WTC11 (cell line): ENCODE data around the gene CCDC117. TPM values are rescaled to one million over a fixed set of nuclear protein-coding genes. Genes with fewer than 3 reads are reported as not detected.

Experiments
- ATAC-seq: fragments of 200-7000 bp; cut with Tn5 transposase; 2 replicates; pipeline ENCODE4 v1.10.0; 2021; ENCODE audit warnings: mild to moderate bottlenecking, moderate library complexity
- CTCF ChIA-PET: fragments of 300-600 bp; sonication (Branson Sonifier 250); formaldehyde crosslinking; loops from one replicate; lab custom pipeline; 2021; ENCODE audit warnings: antibody characterized with exemption; lab: Charles Lee
- POLR2A ChIA-PET: fragments of 350-600 bp; sonication (Branson Sonifier 250); formaldehyde crosslinking; loops from one replicate; lab custom pipeline; 2021; ENCODE audit warnings: antibody characterized with exemption; lab: Charles Lee
- DNase-seq: peaks from one replicate; pipeline ENCODE4 v3.0.0; 2021; ENCODE audit warnings: low spot score
- H3K27ac Mint-ChIP-seq: 2 replicates; pipeline ENCODE4 v1.8.0; 2021; ENCODE audit warnings: mixed read lengths
- H3K27me3 Mint-ChIP-seq: 2 replicates; pipeline ENCODE4 v1.8.0; 2021; ENCODE audit warnings: low read depth, mild to moderate bottlenecking, moderate library complexity, mixed read lengths
- H3K36me3 Mint-ChIP-seq: 2 replicates; pipeline ENCODE4 v1.8.0; 2021; ENCODE audit warnings: mixed read lengths
- H3K4me1 Mint-ChIP-seq: 2 replicates; pipeline ENCODE4 v1.8.0; 2022; ENCODE audit warnings: mixed read lengths
- H3K4me3 Mint-ChIP-seq: 2 replicates; pipeline ENCODE4 v1.8.0; 2021; ENCODE audit warnings: mild to moderate bottlenecking, moderate library complexity, mixed read lengths
- H3K9me3 Mint-ChIP-seq: 2 replicates; pipeline ENCODE4 v1.8.0; 2021; ENCODE audit warnings: mixed read lengths
- ATF1 ChIP-seq: sonication (generic); formaldehyde crosslinking; IDR thresholded peaks from 2 replicates; pipeline ENCODE4 v1.8.1; 2023; ENCODE audit warnings: mild to moderate bottlenecking, moderate library complexity, missing genetic modification reagents
- CBFB ChIP-seq: sonication (generic); formaldehyde crosslinking; IDR thresholded peaks from 2 replicates; pipeline ENCODE4 v1.8.1; 2022; ENCODE audit warnings: mild to moderate bottlenecking, low read depth, missing genetic modification reagents
- CREM ChIP-seq: sonication (generic); formaldehyde crosslinking; IDR thresholded peaks from 2 replicates; pipeline ENCODE4 v1.8.1; 2022; ENCODE audit warnings: mild to moderate bottlenecking, missing genetic modification reagents, moderate library complexity
- ETV6 ChIP-seq: sonication (generic); formaldehyde crosslinking; IDR thresholded peaks from 2 replicates; pipeline ENCODE4 v1.8.1; 2022; ENCODE audit warnings: mild to moderate bottlenecking, missing genetic modification reagents
- GABPB1 ChIP-seq: sonication (generic); formaldehyde crosslinking; IDR thresholded peaks from 2 replicates; pipeline ENCODE4 v1.8.1; 2023; ENCODE audit warnings: mild to moderate bottlenecking, missing genetic modification reagents
- HMGA2 ChIP-seq: fragments of 250-450 bp; sonication (Bioruptor Pico); IDR thresholded peaks from 2 replicates; pipeline ENCODE4 v1.4.0; 2021; ENCODE audit warnings: mild to moderate bottlenecking, moderate library complexity
- JAZF1 ChIP-seq: fragments of 250-450 bp; sonication (Bioruptor Pico); IDR thresholded peaks from 2 replicates; pipeline ENCODE4 v1.9.0; 2021; ENCODE audit warnings: moderate library complexity, mild to moderate bottlenecking, inconsistent platforms
- MXD4 ChIP-seq: fragments of 250-450 bp; sonication (Bioruptor Pico); IDR thresholded peaks from 2 replicates; pipeline ENCODE4 v1.8.0; 2021; ENCODE audit warnings: mild to moderate bottlenecking, moderate library complexity, borderline replicate concordance
- NFE2L1 ChIP-seq: sonication (generic); formaldehyde crosslinking; IDR thresholded peaks from 2 replicates; pipeline ENCODE4 v1.8.1; 2023; ENCODE audit warnings: missing genetic modification reagents
- NFYB ChIP-seq: sonication (generic); formaldehyde crosslinking; conservative IDR thresholded peaks from 2 replicates; pipeline ENCODE4 v1.8.0; 2022; ENCODE audit warnings: low read depth, missing genetic modification reagents
- PRRX2 ChIP-seq: fragments of 250-450 bp; sonication (Bioruptor Pico); IDR thresholded peaks from 2 replicates; pipeline ENCODE4 v1.8.0; 2021; ENCODE audit warnings: mild to moderate bottlenecking
- TEAD1 ChIP-seq: sonication (generic); formaldehyde crosslinking; IDR thresholded peaks from 2 replicates; pipeline ENCODE4 v1.8.0; 2022; ENCODE audit warnings: mild to moderate bottlenecking, missing genetic modification reagents
- TP53 ChIP-seq: sonication (generic); formaldehyde crosslinking; IDR thresholded peaks from 2 replicates; pipeline ENCODE4 v1.8.1; 2023; ENCODE audit warnings: mild to moderate bottlenecking, missing genetic modification reagents
- ZNF121 ChIP-seq: sonication (generic); formaldehyde crosslinking; IDR thresholded peaks from 2 replicates; pipeline ENCODE4 v1.8.0; 2023; ENCODE audit warnings: missing genetic modification reagents
- ZNF396 ChIP-seq: fragments of 250-450 bp; sonication (Bioruptor Pico); IDR thresholded peaks from 2 replicates; pipeline ENCODE4 v1.8.0; 2021; ENCODE audit warnings: mild to moderate bottlenecking, moderate library complexity, borderline replicate concordance
- ZNF671 ChIP-seq: fragments of 250-450 bp; sonication (Bioruptor Pico); IDR thresholded peaks from 2 replicates; pipeline ENCODE4 v1.8.0; 2021; ENCODE audit warnings: mild to moderate bottlenecking
- total RNA-seq: library from RNA; stranded (reverse); gene quantifications from 3 replicates; pipeline ENCODE4 v1.2.3, GENCODE V29; 2021
- TF ChIP-seq, protein P1 (sequence below): sonication (generic); formaldehyde crosslinking; IDR thresholded peaks from 2 replicates; pipeline ENCODE4 v1.8.1; 2022; ENCODE audit warnings: low read depth, mild to moderate bottlenecking, moderate library complexity, missing genetic modification reagents, borderline replicate concordance
- TF ChIP-seq, protein P2 (sequence below): sonication (generic); formaldehyde crosslinking; IDR thresholded peaks from 2 replicates; pipeline ENCODE4 v1.8.1; 2023; ENCODE audit warnings: mild to moderate bottlenecking, missing genetic modification reagents
- TF ChIP-seq, protein P3 (sequence below): sonication (generic); formaldehyde crosslinking; IDR thresholded peaks from 2 replicates; pipeline ENCODE4 v1.8.1; 2023; ENCODE audit warnings: mild to moderate bottlenecking, missing genetic modification reagents
- TF ChIP-seq, protein P4 (sequence below): sonication (generic); formaldehyde crosslinking; IDR thresholded peaks from 2 replicates; pipeline ENCODE4 v1.8.0; 2022; ENCODE audit warnings: mild to moderate bottlenecking, missing genetic modification reagents
- TF ChIP-seq, protein P5 (sequence below): sonication (generic); formaldehyde crosslinking; IDR thresholded peaks from 2 replicates; pipeline ENCODE4 v1.8.1; 2023; ENCODE audit warnings: mild to moderate bottlenecking, missing genetic modification reagents, borderline replicate concordance

CCDC117 gene
- total RNA-seq, 1 experiment from 2014 or later = 39.0 TPM

DNA sequence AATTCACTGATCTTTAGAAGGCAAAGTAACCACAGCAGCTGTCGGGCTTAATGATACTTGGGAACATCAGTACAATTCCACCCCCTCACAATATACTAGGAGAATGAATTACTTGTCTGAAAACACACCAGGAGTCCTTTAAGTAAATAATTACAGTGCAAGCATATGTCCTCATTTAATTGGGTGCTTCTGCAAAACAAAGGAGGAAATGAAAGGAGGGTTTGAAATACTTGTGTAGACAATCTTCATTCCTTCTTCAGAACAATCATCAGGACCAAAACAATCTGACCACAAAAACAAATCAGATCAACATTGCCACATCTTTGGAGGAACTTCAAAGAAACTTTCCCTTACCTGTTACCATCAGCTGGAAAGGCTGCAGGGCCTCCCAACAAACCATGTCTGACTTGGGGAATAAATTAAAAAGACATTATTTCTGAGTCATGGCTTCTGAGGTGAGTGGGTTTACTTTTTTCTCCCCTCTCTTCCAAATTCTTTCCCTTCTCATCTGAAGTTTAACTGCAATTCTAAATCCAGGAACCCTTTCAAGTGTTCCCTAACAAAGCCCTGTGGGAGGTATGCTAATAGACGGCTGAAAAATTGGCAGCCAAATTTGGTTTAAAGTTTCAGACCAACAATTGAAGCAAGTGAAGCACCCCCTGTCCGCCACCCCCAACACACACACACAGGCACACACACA is 12.5 kb upstream of the CCDC117 start:
- Mint-ChIP-seq H3K4me3 (peak overlapping the region; percentile 51), H3K27ac (peak overlapping the region; percentile 98)

DNA sequence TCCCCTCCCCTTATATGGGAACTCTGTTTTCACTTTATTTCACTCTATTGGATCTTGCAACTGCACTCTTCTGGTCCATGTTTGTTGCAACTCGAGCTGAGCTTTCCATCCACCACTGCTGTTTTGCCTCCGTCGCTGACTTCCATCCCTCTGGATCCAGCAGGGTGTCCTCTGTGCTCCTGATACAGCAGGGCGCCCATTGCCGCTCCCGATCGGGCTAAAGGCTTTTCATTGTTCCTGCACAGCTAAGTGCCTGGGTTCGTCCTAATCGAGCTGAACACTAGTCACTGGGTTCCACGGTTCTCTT is 11.1 kb upstream of the CCDC117 start:
- peak overlapping the region; percentile 98 for H3K27ac Mint-ChIP-seq
- H3K4me3 Mint-ChIP-seq = peak overlapping the region; percentile 16; the same call in 1 of the 2 replicates
- CTCF ChIA-PET = interaction anchor here (0.8 to 1.2 kb wide), 3 partner anchors 10 to 18 kb away, joined by 3 to 4 read pairs (median 3); partner anchors contain the start of gene CCDC117
- H3K4me1 Mint-ChIP-seq = peaks cover 29% of the 10 kb centered on the region
- no peak for DNase-seq
- no peaks in the 10 kb centered on the region for H3K27me3 Mint-ChIP-seq
- TF ChIP-seq MXD4 = no peak
- no peak for TF ChIP-seq TP53 (CRISPR knock-in tag)
- TF ChIP-seq PRRX2 (CRISPR knock-in tag) = no peak
- no peak for TF ChIP-seq ZNF396 (CRISPR knock-in tag)
- TF ChIP-seq NFYB = no peak
- TF ChIP-seq CBFB (CRISPR knock-in tag) = no peak
- TF ChIP-seq JAZF1 (CRISPR knock-in tag) = no peak
- TF ChIP-seq ZNF671 (CRISPR knock-in tag) = no peak
- TF ChIP-seq ZNF121 (CRISPR knock-in tag) = no peak
- TF ChIP-seq, protein P1, sequence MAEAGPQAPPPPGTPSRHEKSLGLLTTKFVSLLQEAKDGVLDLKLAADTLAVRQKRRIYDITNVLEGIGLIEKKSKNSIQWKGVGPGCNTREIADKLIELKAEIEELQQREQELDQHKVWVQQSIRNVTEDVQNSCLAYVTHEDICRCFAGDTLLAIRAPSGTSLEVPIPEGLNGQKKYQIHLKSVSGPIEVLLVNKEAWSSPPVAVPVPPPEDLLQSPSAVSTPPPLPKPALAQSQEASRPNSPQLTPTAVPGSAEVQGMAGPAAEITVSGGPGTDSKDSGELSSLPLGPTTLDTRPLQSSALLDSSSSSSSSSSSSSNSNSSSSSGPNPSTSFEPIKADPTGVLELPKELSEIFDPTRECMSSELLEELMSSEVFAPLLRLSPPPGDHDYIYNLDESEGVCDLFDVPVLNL = no peak
- TF ChIP-seq NFE2L1 (CRISPR knock-in tag) = no peak
- TF ChIP-seq, protein P2, sequence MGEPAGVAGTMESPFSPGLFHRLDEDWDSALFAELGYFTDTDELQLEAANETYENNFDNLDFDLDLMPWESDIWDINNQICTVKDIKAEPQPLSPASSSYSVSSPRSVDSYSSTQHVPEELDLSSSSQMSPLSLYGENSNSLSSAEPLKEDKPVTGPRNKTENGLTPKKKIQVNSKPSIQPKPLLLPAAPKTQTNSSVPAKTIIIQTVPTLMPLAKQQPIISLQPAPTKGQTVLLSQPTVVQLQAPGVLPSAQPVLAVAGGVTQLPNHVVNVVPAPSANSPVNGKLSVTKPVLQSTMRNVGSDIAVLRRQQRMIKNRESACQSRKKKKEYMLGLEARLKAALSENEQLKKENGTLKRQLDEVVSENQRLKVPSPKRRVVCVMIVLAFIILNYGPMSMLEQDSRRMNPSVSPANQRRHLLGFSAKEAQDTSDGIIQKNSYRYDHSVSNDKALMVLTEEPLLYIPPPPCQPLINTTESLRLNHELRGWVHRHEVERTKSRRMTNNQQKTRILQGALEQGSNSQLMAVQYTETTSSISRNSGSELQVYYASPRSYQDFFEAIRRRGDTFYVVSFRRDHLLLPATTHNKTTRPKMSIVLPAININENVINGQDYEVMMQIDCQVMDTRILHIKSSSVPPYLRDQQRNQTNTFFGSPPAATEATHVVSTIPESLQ (CRISPR knock-in tag) = no peak
- no peak for TF ChIP-seq ATF1
- no peak for TF ChIP-seq CREM (CRISPR knock-in tag)
- TF ChIP-seq, protein P3, sequence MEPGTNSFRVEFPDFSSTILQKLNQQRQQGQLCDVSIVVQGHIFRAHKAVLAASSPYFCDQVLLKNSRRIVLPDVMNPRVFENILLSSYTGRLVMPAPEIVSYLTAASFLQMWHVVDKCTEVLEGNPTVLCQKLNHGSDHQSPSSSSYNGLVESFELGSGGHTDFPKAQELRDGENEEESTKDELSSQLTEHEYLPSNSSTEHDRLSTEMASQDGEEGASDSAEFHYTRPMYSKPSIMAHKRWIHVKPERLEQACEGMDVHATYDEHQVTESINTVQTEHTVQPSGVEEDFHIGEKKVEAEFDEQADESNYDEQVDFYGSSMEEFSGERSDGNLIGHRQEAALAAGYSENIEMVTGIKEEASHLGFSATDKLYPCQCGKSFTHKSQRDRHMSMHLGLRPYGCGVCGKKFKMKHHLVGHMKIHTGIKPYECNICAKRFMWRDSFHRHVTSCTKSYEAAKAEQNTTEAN = no peak
- TF ChIP-seq, protein P4, sequence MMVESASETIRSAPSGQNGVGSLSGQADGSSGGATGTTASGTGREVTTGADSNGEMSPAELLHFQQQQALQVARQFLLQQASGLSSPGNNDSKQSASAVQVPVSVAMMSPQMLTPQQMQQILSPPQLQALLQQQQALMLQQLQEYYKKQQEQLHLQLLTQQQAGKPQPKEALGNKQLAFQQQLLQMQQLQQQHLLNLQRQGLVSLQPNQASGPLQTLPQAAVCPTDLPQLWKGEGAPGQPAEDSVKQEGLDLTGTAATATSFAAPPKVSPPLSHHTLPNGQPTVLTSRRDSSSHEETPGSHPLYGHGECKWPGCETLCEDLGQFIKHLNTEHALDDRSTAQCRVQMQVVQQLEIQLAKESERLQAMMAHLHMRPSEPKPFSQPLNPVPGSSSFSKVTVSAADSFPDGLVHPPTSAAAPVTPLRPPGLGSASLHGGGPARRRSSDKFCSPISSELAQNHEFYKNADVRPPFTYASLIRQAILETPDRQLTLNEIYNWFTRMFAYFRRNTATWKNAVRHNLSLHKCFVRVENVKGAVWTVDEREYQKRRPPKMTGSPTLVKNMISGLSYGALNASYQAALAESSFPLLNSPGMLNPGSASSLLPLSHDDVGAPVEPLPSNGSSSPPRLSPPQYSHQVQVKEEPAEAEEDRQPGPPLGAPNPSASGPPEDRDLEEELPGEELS (CRISPR knock-in tag) = no peak
- TF ChIP-seq, all 79 proteins: peak for 0
- ATAC-seq = no peak
- POLR2A ChIA-PET = interaction anchor here (0.7 to 2.4 kb wide), 5 partner anchors 11 to 753 kb away, joined by 4 to 13 read pairs (median 8); partner anchors contain the start of genes CCDC117, CHEK2, HSCB and XBP1
- Mint-ChIP-seq H3K36me3 (peaks cover 17% of the 10 kb centered on the region), H3K9me3 (peaks cover 22% of the 10 kb centered on the region)

More for the DNA sequence above, 12.5 kb upstream of the CCDC117 start:
- TF ChIP-seq ETV6 (CRISPR knock-in tag) (0 out of 2 replicates have a peak, but pooled peaks have one; percentile 42), GABPB1 (CRISPR knock-in tag) (peak; percentile 56; the same call in 1 of the 2 replicates), TEAD1 (CRISPR knock-in tag) (0 out of 2 replicates have a peak, but pooled peaks have one; percentile 34), HMGA2 (no peak)
- TF ChIP-seq, protein P5, sequence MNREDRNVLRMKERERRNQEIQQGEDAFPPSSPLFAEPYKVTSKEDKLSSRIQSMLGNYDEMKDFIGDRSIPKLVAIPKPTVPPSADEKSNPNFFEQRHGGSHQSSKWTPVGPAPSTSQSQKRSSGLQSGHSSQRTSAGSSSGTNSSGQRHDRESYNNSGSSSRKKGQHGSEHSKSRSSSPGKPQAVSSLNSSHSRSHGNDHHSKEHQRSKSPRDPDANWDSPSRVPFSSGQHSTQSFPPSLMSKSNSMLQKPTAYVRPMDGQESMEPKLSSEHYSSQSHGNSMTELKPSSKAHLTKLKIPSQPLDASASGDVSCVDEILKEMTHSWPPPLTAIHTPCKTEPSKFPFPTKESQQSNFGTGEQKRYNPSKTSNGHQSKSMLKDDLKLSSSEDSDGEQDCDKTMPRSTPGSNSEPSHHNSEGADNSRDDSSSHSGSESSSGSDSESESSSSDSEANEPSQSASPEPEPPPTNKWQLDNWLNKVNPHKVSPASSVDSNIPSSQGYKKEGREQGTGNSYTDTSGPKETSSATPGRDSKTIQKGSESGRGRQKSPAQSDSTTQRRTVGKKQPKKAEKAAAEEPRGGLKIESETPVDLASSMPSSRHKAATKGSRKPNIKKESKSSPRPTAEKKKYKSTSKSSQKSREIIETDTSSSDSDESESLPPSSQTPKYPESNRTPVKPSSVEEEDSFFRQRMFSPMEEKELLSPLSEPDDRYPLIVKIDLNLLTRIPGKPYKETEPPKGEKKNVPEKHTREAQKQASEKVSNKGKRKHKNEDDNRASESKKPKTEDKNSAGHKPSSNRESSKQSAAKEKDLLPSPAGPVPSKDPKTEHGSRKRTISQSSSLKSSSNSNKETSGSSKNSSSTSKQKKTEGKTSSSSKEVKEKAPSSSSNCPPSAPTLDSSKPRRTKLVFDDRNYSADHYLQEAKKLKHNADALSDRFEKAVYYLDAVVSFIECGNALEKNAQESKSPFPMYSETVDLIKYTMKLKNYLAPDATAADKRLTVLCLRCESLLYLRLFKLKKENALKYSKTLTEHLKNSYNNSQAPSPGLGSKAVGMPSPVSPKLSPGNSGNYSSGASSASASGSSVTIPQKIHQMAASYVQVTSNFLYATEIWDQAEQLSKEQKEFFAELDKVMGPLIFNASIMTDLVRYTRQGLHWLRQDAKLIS (CRISPR knock-in tag) = no peak
- TF ChIP-seq, all 79 proteins: peak for 3
- ATAC-seq (peak; percentile 52), DNase-seq (peak; percentile 25)
- peaks cover 29% of the 10 kb centered on the region for H3K4me1 Mint-ChIP-seq
- no peaks in the 10 kb centered on the region for H3K27me3 Mint-ChIP-seq
- ChIA-PET POLR2A (interaction anchor here (0.8 to 2.4 kb wide), 4 partner anchors 13 to 350 kb away, joined by 5 to 13 read pairs (median 8); partner anchors contain the start of genes CCDC117, CHEK2, HSCB and XBP1), CTCF (interaction anchor here (0.6 to 1.2 kb wide), 4 partner anchors 12 to 633 kb away, joined by 3 to 4 read pairs (median 4); partner anchors contain the start of gene CCDC117)
- peaks cover 22% of the 10 kb centered on the region for H3K9me3 Mint-ChIP-seq
- H3K36me3 Mint-ChIP-seq = peaks cover 20% of the 10 kb centered on the region
